HFFc6 (cell line): Measurements from ENCODE around the gene TNPO1. TPM values are rescaled to one million over a fixed set of nuclear protein-coding genes. Genes with fewer than 3 reads are reported as not detected.
A peak's percentile ranks its signal among the peaks of the same experiment; 100 is the strongest.

Experiments
- DNase-seq: peaks from one replicate; pipeline ENCODE4 v3.0.0-alpha.2; 2018
- H3K27ac Mint-ChIP-seq: 2 replicates; pipeline ENCODE4 v1.8.0; 2020; ENCODE audit warnings: mild to moderate bottlenecking, mixed read lengths
- H3K27me3 Mint-ChIP-seq: 2 replicates; pipeline ENCODE4 v1.8.0; 2021; ENCODE audit warnings: mild to moderate bottlenecking, moderate library complexity, mixed read lengths; ENCODE audit not compliant: insufficient read depth
- H3K36me3 Mint-ChIP-seq: 2 replicates; pipeline ENCODE4 v1.8.0; 2021; ENCODE audit warnings: low read depth, mixed read lengths
- H3K4me1 Mint-ChIP-seq: 2 replicates; pipeline ENCODE4 v1.8.0; 2020; ENCODE audit warnings: low read depth, mixed read lengths
- H3K4me3 Mint-ChIP-seq: 2 replicates; pipeline ENCODE4 v1.8.0; 2020; ENCODE audit warnings: mild to moderate bottlenecking, moderate library complexity, mixed read lengths
- H3K9me3 Mint-ChIP-seq: 2 replicates; pipeline ENCODE4 v1.8.0; 2020; ENCODE audit warnings: mild to moderate bottlenecking, mixed read lengths
- microRNA-seq: library from miRNA; unstranded; fragments of <30 nt; microRNA quantifications from one replicate; pipeline ENCODE4, GENCODE V29; 2019
- total RNA-seq, 6 experiments: library from RNA; stranded (reverse); fragmentation: NEBNext Ultra II Directional; extraction: Animal tissue kit (Norgen Biotek cat#: 25700); gene quantifications; 2 replicates in 1 of 6; 3 replicates in 5 of 6; pipeline ENCODE4 v1.2.3, GENCODE V29; 2021
- TF ChIP-seq, protein P1 (sequence below): fragments of 200-600 bp; sonication (generic); IDR thresholded peaks from 2 replicates; pipeline ENCODE4 v1.5.0; 2021; ENCODE audit warnings: antibody characterized with exemption, mild to moderate bottlenecking

Gene TNPO1
- total RNA-seq, 6 experiments from 2014 or later, result 149 to 194 (median 182) TPM

DNA sequence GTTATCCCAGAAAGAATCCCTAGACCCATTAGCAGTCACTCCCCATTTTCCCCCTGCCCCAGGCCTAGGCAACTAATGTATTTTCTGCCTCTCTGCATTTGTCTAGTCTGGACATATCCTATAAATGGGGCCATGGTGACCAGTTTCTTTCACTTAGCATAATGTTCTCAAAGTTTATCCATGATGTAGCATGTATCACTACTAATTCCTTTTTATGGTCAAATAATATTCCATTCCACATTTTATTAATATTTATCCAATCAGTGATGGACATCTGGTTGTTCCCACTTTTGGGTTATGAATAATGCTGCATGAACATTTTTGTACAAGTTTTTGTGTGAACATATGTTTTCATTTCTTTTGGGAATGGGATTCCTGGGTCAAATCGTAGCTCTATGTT lies 140.9 kb downstream of the TNPO1 start:
- peaks cover 12% of the 10 kb centered on the region for H3K36me3 Mint-ChIP-seq
- no peaks in the 10 kb centered on the region for H3K9me3 Mint-ChIP-seq
- H3K27me3 Mint-ChIP-seq, result no peaks in the 10 kb centered on the region
- peak overlapping the region; percentile 97 for H3K4me3 Mint-ChIP-seq
- H3K4me1 Mint-ChIP-seq, result peaks cover 50% of the 10 kb centered on the region
- TF ChIP-seq, protein P1, sequence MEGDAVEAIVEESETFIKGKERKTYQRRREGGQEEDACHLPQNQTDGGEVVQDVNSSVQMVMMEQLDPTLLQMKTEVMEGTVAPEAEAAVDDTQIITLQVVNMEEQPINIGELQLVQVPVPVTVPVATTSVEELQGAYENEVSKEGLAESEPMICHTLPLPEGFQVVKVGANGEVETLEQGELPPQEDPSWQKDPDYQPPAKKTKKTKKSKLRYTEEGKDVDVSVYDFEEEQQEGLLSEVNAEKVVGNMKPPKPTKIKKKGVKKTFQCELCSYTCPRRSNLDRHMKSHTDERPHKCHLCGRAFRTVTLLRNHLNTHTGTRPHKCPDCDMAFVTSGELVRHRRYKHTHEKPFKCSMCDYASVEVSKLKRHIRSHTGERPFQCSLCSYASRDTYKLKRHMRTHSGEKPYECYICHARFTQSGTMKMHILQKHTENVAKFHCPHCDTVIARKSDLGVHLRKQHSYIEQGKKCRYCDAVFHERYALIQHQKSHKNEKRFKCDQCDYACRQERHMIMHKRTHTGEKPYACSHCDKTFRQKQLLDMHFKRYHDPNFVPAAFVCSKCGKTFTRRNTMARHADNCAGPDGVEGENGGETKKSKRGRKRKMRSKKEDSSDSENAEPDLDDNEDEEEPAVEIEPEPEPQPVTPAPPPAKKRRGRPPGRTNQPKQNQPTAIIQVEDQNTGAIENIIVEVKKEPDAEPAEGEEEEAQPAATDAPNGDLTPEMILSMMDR, result no peak
- no peak for DNase-seq
- peak overlapping the region; percentile 83 for H3K27ac Mint-ChIP-seq

DNA sequence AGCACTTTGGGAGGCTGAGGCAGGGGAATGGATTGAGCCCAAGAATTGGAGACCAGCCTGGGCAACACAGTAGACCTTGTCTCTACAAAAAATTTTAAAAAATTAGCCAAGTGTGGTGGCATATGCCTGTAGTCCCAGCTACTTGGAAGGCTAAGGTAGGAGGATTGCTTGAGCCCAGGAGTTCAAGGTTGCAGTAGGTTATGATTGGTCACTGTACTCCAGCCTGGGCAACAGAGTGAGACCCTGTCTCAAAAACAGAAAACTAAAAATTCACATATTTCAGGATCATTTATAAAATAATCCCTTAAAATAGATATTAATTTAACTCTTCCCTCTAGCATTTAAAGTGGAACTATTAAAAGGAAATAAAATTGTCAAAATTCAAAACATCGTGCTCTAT lies 142.8 kb downstream of the TNPO1 start:
- peaks cover 35% of the 10 kb centered on the region for H3K4me1 Mint-ChIP-seq
- peaks cover 17% of the 10 kb centered on the region for H3K36me3 Mint-ChIP-seq
- H3K4me3 Mint-ChIP-seq, result no peak overlapping the region
- H3K27me3 Mint-ChIP-seq, result no peaks in the 10 kb centered on the region
- H3K27ac Mint-ChIP-seq, result no peak overlapping the region
- no peak for DNase-seq
- no peaks in the 10 kb centered on the region for H3K9me3 Mint-ChIP-seq
- TF ChIP-seq, protein P1, result no peak

Small RNA genes lying within 50 kb of the gene (microRNA-seq; reads per million reads assigned to microRNA genes)
- gene MIR4804, result not detected

Other genes with a start within 250 kb of the TNPO1 start
- gene FCHO2, start 139.4 kb downstream of the TNPO1 start, total RNA-seq, result 10 to 100 TPM; 16.6 to 24.8 (median 19.2) TPM